ENCODE results near the gene ZNF432. TPM values are rescaled to one million over a fixed set of nuclear protein-coding genes. Genes with fewer than 3 reads are reported as not detected.
A peak's percentile ranks its signal among the peaks of the same experiment; 100 is the strongest.

The ZNF432 gene
- total and polyA plus RNA-seq, 2 of the 13 experiments (the other 11 are each of a cell fraction or from before 2014, with no cell fraction given), result 4.1 to 8.7 TPM

DNA sequence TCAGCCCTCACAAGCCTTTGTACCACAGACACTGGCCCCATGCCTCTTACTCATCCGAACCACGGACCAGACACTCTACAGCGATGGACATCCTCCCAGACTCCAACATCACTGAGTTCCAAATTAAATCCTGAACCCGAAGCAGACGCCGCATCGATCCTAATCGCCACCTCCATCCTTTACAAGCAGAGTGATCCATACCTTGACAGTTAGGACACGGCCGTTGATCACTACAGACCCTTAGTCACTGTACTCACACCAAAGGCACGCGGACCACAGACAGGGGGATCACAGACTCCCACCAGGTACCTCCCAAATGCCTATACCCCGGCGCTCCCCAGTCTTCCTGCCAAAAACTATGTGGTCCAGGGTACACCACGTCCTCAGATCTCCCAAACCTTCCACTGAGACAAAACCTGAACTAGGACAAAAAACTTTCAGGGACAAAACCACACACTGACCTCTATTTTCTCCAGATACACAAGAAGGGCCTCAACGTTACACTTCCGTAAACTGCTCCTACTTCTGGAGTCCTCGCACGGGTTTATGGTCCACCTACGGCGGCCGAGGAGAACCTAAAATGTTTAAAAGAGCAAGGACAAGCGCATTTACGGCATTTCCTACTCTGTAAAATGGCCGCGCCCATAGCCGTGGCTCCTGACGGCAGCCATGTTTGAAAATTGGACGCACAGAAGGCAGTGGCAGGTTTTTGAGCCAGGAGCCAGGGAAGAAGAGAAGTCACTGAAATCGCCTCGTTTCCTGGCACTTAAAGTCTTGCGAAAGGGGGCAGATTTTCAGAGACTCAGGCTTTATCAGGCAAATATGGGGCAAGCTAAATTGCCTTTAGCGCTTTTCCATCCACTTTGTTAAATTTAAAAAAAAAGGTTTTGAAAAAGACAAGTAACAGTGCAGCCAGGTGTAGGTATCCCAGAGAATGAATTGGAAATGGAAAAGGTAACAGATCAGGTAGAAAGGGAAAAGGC is 62.0 kb downstream of the ZNF432 start, which contains the start of gene ZNF350 (continued):
- TF ChIP-seq, protein P1, sequence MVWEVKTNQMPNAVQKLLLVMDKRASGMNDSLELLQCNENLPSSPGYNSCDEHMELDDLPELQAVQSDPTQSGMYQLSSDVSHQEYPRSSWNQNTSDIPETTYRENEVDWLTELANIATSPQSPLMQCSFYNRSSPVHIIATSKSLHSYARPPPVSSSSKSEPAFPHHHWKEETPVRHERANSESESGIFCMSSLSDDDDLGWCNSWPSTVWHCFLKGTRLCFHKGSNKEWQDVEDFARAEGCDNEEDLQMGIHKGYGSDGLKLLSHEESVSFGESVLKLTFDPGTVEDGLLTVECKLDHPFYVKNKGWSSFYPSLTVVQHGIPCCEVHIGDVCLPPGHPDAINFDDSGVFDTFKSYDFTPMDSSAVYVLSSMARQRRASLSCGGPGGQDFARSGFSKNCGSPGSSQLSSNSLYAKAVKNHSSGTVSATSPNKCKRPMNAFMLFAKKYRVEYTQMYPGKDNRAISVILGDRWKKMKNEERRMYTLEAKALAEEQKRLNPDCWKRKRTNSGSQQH (CRISPR knock-in tag; IDR thresholded peaks at IDR 0.05; ENCODE audit: low read depth), result no peak; the same call in 1 of the 2 replicates
- TF ChIP-seq TBX2 (CRISPR knock-in tag; IDR thresholded peaks at IDR 0.05; ENCODE audit: borderline replicate concordance), result no peak
- TF ChIP-seq, protein P2, sequence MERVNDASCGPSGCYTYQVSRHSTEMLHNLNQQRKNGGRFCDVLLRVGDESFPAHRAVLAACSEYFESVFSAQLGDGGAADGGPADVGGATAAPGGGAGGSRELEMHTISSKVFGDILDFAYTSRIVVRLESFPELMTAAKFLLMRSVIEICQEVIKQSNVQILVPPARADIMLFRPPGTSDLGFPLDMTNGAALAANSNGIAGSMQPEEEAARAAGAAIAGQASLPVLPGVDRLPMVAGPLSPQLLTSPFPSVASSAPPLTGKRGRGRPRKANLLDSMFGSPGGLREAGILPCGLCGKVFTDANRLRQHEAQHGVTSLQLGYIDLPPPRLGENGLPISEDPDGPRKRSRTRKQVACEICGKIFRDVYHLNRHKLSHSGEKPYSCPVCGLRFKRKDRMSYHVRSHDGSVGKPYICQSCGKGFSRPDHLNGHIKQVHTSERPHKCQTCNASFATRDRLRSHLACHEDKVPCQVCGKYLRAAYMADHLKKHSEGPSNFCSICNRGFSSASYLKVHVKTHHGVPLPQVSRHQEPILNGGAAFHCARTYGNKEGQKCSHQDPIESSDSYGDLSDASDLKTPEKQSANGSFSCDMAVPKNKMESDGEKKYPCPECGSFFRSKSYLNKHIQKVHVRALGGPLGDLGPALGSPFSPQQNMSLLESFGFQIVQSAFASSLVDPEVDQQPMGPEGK (CRISPR knock-in tag; IDR thresholded peaks at IDR 0.05), result 0 out of 2 replicates have a peak, but pooled peaks have one; percentile 40
- no peak for TF ChIP-seq ZNF547 (CRISPR knock-in tag; IDR thresholded peaks at IDR 0.05)
- no peak; the same call in 1 of the 2 replicates for TF ChIP-seq HNF4A (CRISPR knock-in tag; IDR thresholded peaks at IDR 0.05)
- peak; percentile 37; the same call in 1 of the 2 replicates for TF ChIP-seq ZNF746 (CRISPR knock-in tag; IDR thresholded peaks at IDR 0.05)
- no peak for TF ChIP-seq SMARCC2 (IDR thresholded peaks at IDR 0.05)
- no peak for TF ChIP-seq TRIM24 (CRISPR knock-in tag; IDR thresholded peaks at IDR 0.05)
- TF ChIP-seq, protein P3, sequence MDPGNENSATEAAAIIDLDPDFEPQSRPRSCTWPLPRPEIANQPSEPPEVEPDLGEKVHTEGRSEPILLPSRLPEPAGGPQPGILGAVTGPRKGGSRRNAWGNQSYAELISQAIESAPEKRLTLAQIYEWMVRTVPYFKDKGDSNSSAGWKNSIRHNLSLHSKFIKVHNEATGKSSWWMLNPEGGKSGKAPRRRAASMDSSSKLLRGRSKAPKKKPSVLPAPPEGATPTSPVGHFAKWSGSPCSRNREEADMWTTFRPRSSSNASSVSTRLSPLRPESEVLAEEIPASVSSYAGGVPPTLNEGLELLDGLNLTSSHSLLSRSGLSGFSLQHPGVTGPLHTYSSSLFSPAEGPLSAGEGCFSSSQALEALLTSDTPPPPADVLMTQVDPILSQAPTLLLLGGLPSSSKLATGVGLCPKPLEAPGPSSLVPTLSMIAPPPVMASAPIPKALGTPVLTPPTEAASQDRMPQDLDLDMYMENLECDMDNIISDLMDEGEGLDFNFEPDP (CRISPR knock-in tag; conservative IDR thresholded peaks at IDR 0.05), result no peak
- no peak for TF ChIP-seq ZNF17 (CRISPR knock-in tag; IDR thresholded peaks at IDR 0.05)
- TF ChIP-seq ZNF292 (CRISPR knock-in tag; IDR thresholded peaks at IDR 0.05; ENCODE audit: borderline replicate concordance, low read depth), result no peak
- no peak for TF ChIP-seq RBM39 (IDR thresholded peaks at IDR 0.05; ENCODE audit: low read depth, low read length, poor library complexity, severe bottlenecking)
- TF ChIP-seq, protein P4, sequence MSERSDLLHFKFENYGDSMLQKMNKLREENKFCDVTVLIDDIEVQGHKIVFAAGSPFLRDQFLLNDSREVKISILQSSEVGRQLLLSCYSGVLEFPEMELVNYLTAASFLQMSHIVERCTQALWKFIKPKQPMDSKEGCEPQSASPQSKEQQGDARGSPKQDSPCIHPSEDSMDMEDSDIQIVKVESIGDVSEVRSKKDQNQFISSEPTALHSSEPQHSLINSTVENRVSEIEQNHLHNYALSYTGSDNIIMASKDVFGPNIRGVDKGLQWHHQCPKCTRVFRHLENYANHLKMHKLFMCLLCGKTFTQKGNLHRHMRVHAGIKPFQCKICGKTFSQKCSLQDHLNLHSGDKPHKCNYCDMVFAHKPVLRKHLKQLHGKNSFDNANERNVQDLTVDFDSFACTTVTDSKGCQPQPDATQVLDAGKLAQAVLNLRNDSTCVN (CRISPR knock-in tag; IDR thresholded peaks at IDR 0.05; ENCODE audit: borderline replicate concordance), result peak; percentile 96
- no peak for TF ChIP-seq ZNF264 (CRISPR knock-in tag; IDR thresholded peaks at IDR 0.05)
- TF ChIP-seq ZFP41 (CRISPR knock-in tag; IDR thresholded peaks at IDR 0.05; ENCODE audit: borderline replicate concordance), result no peak
- TF ChIP-seq ZNF782 (CRISPR knock-in tag; IDR thresholded peaks at IDR 0.05; ENCODE audit: borderline replicate concordance), result no peak
- no peak for TF ChIP-seq ZFP36L2 (CRISPR knock-in tag; IDR thresholded peaks at IDR 0.05)
- TF ChIP-seq, protein P5, sequence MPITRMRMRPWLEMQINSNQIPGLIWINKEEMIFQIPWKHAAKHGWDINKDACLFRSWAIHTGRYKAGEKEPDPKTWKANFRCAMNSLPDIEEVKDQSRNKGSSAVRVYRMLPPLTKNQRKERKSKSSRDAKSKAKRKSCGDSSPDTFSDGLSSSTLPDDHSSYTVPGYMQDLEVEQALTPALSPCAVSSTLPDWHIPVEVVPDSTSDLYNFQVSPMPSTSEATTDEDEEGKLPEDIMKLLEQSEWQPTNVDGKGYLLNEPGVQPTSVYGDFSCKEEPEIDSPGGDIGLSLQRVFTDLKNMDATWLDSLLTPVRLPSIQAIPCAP (CRISPR knock-in tag; IDR thresholded peaks at IDR 0.05; ENCODE audit: low read depth), result no peak
- TF ChIP-seq, protein P6, sequence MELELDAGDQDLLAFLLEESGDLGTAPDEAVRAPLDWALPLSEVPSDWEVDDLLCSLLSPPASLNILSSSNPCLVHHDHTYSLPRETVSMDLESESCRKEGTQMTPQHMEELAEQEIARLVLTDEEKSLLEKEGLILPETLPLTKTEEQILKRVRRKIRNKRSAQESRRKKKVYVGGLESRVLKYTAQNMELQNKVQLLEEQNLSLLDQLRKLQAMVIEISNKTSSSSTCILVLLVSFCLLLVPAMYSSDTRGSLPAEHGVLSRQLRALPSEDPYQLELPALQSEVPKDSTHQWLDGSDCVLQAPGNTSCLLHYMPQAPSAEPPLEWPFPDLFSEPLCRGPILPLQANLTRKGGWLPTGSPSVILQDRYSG (CRISPR knock-in tag; IDR thresholded peaks at IDR 0.05), result 0 out of 2 replicates have a peak, but pooled peaks have one; percentile 27
- TF ChIP-seq ESRRA (CRISPR knock-in tag; IDR thresholded peaks at IDR 0.05; ENCODE audit: low read depth), result no peak
